Panc1 (cell line): ENCODE results near the gene VNN1.

Experiments used
- POLR2AphosphoS5 ChIP-seq: IDR thresholded peaks from 2 replicates; pipeline ENCODE4 v1.6.1; 2012; ENCODE audit warnings: mild to moderate bottlenecking, low read depth, low read length, moderate library complexity
- SIN3A ChIP-seq: IDR thresholded peaks from 2 replicates; pipeline ENCODE4 v1.6.1; 2012; ENCODE audit warnings: low read depth, mild to moderate bottlenecking, low read length, moderate library complexity, borderline replicate concordance; ENCODE audit not compliant: insufficient read depth
- TCF7L2 ChIP-seq: IDR thresholded peaks from 2 replicates; pipeline ENCODE4 v1.6.1; 2011; ENCODE audit warnings: mild to moderate bottlenecking, low read depth, low read length, inconsistent platforms
- TF ChIP-seq, protein P1 (sequence below): fragments of 450-650 bp; IDR thresholded peaks from 2 replicates; pipeline ENCODE4 v1.5.1; 2017; ENCODE audit warnings: mild to moderate bottlenecking
- TF ChIP-seq, protein P2 (sequence below), 2 experiments: IDR thresholded peaks; 2 replicates each; pipeline ENCODE4 v1.6.1; 2011 to 2012; ENCODE audit warnings: low read depth in 2 of 2, control low read depth in 1 of 2, low read length in 1 of 2, mild to moderate bottlenecking in 1 of 2, moderate library complexity in 1 of 2; ENCODE audit not compliant: insufficient read depth in 1 of 2

DNA sequence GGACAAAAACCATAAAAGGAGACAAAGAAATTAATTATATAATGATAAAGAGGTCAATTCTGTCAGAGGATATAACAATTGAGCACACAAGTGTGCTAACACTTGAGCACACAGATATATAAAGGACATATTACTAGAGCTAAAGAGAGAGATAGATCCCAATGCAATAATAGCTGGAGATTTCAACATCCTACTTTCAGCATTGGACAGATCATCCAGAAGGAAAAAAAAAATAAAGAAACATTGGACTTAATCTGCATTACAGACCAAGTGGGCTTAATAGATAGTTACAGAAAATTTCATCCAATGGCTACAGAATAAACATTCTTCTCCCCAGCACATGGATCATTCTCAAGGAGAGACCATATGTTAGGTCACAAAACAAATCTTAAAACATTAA, 9.9 kb downstream of the VNN1 start:
- TF ChIP-seq SIN3A = no peak
- TF ChIP-seq, protein P1, sequence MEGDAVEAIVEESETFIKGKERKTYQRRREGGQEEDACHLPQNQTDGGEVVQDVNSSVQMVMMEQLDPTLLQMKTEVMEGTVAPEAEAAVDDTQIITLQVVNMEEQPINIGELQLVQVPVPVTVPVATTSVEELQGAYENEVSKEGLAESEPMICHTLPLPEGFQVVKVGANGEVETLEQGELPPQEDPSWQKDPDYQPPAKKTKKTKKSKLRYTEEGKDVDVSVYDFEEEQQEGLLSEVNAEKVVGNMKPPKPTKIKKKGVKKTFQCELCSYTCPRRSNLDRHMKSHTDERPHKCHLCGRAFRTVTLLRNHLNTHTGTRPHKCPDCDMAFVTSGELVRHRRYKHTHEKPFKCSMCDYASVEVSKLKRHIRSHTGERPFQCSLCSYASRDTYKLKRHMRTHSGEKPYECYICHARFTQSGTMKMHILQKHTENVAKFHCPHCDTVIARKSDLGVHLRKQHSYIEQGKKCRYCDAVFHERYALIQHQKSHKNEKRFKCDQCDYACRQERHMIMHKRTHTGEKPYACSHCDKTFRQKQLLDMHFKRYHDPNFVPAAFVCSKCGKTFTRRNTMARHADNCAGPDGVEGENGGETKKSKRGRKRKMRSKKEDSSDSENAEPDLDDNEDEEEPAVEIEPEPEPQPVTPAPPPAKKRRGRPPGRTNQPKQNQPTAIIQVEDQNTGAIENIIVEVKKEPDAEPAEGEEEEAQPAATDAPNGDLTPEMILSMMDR = no peak
- no peak for TF ChIP-seq POLR2AphosphoS5
- TF ChIP-seq, protein P2, sequence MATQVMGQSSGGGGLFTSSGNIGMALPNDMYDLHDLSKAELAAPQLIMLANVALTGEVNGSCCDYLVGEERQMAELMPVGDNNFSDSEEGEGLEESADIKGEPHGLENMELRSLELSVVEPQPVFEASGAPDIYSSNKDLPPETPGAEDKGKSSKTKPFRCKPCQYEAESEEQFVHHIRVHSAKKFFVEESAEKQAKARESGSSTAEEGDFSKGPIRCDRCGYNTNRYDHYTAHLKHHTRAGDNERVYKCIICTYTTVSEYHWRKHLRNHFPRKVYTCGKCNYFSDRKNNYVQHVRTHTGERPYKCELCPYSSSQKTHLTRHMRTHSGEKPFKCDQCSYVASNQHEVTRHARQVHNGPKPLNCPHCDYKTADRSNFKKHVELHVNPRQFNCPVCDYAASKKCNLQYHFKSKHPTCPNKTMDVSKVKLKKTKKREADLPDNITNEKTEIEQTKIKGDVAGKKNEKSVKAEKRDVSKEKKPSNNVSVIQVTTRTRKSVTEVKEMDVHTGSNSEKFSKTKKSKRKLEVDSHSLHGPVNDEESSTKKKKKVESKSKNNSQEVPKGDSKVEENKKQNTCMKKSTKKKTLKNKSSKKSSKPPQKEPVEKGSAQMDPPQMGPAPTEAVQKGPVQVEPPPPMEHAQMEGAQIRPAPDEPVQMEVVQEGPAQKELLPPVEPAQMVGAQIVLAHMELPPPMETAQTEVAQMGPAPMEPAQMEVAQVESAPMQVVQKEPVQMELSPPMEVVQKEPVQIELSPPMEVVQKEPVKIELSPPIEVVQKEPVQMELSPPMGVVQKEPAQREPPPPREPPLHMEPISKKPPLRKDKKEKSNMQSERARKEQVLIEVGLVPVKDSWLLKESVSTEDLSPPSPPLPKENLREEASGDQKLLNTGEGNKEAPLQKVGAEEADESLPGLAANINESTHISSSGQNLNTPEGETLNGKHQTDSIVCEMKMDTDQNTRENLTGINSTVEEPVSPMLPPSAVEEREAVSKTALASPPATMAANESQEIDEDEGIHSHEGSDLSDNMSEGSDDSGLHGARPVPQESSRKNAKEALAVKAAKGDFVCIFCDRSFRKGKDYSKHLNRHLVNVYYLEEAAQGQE (IDR thresholded peaks at IDR 0.05; ENCODE audit: insufficient read depth in 1 of 2, low read depth in 2 of 2, low read length in 1 of 2) = no peak
- no peak for TF ChIP-seq TCF7L2
